Measurements from ENCODE around the gene REXO1.

Gene REXO1

DNA sequence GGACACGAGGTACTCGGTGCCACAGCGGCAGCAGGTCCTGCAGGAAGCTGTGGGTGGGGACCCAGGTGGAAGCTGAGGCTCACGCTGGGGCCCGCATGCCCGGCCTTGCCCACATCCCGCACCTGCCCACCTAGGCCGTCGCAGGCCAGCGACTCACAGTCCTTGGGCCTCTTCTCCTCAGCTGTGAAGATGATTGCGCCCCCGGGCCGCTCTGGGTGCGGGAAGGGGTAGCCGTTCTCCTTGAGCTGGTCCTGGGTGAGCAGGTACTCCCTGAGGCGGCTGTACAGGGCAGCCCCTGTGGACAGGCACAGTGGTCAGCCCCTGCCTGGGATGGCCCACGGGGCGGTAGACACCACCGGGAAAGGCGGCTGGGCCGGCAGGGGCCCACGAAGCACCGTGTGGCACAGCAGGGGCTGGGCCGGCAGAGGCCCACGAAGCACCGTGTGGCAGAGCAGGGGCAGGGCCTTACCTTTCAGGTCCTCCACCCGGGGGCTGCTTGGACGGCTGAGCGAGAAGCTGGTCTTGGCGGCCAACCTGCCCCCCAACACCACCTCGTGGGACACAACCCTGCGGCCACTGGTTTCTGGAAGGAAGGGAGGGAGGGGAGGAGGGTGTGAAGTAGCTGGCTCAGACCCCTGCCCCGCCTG lies 29.6 kb downstream of the REXO1 start:
- H3K9me3 ChIP-seq (ENCODE audit: control insufficient read depth, insufficient read depth, low read length): no peaks in the 10 kb centered on the region
- no peaks in the 10 kb centered on the region for H3K4me1 ChIP-seq (ENCODE audit: control insufficient read depth, insufficient read depth, low read length)
- H3K36me3 ChIP-seq (ENCODE audit: control insufficient read depth, insufficient read depth, low read length): peaks cover 58% of the 10 kb centered on the region
- no peak overlapping the region for H3K9ac ChIP-seq (ENCODE audit: low read depth, low read length)
- no peaks in the 10 kb centered on the region for H3K27me3 ChIP-seq (ENCODE audit: control insufficient read depth, insufficient read depth, low read length)
- H3K4me3 ChIP-seq (ENCODE audit: low read depth, low read length): no peak overlapping the region

DNA sequence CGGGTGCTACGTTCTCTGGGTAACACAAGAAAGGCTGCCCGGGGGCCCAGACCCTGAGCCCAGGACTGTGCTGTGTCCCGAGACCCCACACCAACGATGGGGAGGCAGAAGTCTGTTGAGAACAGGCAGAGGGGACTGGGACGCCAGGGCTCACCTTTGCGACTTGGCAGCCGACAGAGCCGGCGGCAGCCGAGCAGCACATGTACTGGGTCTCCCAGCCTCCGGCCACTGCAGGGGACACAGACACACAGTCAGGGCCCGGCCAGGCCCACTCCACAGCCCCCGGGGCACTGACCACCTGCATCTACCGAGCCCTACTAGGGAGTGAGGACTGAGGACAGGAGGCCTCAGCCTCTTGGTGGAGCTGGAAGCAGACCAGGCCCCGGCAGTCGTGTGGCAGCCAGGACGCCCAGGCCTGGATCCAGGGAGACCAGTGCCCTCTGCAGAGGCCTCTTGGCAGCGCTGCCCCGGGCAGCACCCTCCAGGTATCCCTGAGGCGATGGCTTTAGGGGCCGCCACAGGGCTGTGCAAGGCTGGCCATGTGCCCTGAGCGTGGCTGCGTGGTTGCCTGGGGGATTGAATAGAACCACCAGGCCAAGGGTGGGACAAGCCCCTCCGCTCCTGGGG lies 30.6 kb downstream of the REXO1 start:
- Histone ChIP-seq H3K9me3 (ENCODE audit: control insufficient read depth, insufficient read depth, low read length) (no peaks in the 10 kb centered on the region), H3K27me3 (ENCODE audit: control insufficient read depth, insufficient read depth, low read length) (no peaks in the 10 kb centered on the region), H3K9ac (ENCODE audit: low read depth, low read length) (no peak overlapping the region), H3K36me3 (ENCODE audit: control insufficient read depth, insufficient read depth, low read length) (peaks cover 52% of the 10 kb centered on the region), H3K4me1 (ENCODE audit: control insufficient read depth, insufficient read depth, low read length) (no peaks in the 10 kb centered on the region), H3K4me3 (ENCODE audit: low read depth, low read length) (no peak overlapping the region)

DNA sequence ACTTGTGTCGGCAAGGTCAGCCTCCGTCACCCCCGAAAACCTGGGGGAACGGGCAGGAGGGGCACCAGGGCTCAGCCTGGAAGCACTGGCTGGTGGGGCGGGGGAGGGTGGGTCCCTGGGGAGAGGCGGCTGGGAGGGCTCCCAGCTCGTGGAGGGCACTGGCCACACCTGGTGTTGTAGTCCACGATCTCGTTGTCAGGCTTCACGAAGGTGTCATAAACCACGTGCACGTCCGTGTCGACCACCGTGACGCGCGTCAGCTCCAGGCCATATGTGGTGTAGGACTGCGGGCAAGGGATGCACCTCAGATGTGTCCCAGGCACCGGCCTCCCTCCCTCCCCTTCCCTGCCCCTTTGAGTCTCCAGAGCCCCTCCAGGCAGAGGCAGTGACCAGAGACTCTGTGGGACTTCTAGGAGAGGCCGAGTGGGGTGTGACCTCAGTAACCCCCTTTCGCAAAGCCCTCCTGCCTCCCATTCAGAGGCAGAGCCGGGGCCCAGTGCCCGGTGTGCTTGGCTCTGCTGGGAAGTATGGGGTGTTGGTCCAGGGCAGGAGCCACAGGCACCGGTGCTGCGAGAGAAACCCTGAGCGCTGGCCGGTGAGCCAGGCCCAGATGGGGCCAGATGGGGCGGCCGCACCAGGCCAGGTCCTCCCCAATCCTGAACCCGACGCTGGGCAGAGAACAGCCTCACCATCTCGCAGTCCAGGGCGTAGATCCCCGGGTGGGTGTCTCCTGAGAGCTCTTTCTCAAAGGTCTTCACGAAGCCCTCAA lies 31.6 kb downstream of the REXO1 start:
- Histone ChIP-seq H3K36me3 (ENCODE audit: control insufficient read depth, insufficient read depth, low read length) (peaks cover 47% of the 10 kb centered on the region), H3K4me1 (ENCODE audit: control insufficient read depth, insufficient read depth, low read length) (no peaks in the 10 kb centered on the region), H3K9me3 (ENCODE audit: control insufficient read depth, insufficient read depth, low read length) (no peaks in the 10 kb centered on the region), H3K9ac (ENCODE audit: low read depth, low read length) (no peak overlapping the region), H3K27me3 (ENCODE audit: control insufficient read depth, insufficient read depth, low read length) (no peaks in the 10 kb centered on the region), H3K4me3 (ENCODE audit: low read depth, low read length) (no peak overlapping the region)

DNA sequence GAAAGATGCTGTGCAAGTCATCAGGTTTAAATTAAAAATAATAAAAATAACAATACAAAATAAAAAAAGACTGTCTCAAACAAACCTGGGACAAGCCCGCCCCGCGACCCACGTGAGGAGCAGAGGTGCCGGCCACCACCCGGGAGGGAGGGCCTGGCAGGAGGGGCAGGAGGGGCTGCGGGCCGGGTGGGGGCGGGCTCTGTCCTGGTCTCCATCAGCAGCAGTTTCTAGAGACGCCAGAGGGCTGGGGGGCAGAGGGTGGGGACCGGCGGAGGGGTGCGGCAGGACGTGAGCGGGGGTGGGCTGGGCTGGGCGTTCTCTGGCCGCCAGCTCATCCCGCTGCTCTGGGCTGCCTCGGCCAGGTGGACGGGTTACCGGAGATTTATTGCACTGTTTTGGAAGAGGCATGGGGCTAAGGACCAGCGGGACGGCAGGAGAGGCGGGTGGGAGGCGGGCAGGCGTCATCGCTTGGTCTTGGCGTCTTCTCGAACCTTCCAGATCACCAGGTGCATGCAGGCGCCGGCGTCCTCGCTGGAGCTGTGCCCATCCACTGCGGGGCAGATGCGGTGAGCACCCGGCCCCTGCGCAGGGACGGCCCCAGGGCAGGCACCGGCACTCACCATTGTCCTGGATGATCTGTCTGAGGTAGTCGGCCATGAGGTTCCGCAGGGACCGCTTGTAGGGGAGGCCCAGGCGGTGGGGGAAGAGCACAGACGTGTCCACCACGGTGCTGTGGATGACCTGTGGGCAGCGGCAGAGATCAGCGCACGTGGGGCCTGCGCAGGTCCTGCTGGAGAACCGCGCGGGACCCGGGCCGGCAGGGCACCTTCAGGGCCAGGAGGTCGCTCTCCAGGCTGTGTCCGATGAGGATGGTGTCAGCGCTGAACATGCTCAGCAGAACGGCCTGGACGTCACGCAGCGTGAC lies 32.4 kb downstream of the REXO1 start:
- H3K4me1 ChIP-seq (ENCODE audit: control insufficient read depth, insufficient read depth, low read length): no peaks in the 10 kb centered on the region
- no peak overlapping the region for H3K9ac ChIP-seq (ENCODE audit: low read depth, low read length)
- H3K36me3 ChIP-seq (ENCODE audit: control insufficient read depth, insufficient read depth, low read length): peaks cover 45% of the 10 kb centered on the region
- no peak overlapping the region for H3K4me3 ChIP-seq (ENCODE audit: low read depth, low read length)
- H3K9me3 ChIP-seq (ENCODE audit: control insufficient read depth, insufficient read depth, low read length): no peaks in the 10 kb centered on the region
- no peaks in the 10 kb centered on the region for H3K27me3 ChIP-seq (ENCODE audit: control insufficient read depth, insufficient read depth, low read length)

DNA sequence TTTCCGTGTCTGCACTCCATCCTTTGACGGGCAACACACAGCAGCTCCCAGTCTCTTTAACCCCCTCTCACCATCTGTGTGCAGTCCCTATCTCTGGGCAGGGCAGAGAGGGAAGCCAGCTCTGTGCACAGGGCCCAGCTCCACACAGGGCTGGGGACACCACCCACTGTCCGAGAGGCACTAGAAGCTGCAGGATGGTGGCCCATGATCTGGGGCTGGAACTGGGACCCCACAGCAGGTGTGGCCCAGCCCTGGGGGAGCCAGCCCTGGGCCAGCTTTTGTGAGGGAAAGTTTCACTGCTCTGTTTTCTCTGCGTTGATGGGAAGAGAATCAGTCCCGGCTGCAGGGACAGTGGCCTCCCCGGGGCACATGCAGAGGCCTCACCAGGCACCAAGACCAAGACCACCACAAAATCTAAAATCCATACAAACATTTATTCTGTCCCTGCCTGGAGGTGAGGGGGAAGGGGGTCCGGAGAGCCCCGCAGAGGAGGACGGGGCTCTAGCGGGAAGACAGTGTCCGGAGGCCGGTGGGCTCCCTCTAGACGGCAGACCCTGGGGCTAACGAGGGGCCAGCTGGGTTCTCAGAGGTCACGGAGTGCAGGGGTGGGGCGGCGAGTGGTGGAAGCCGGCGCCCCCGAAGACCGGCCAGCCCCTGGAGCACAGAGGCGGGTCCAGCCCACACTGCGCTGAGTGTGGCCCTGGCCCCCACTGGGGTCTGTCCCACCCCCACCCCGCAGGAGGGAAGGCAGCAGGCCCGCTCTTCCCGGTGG lies 33.3 kb downstream of the REXO1 start:
- Histone ChIP-seq H3K9ac (ENCODE audit: low read depth, low read length) (no peak overlapping the region), H3K27me3 (ENCODE audit: control insufficient read depth, insufficient read depth, low read length) (no peaks in the 10 kb centered on the region), H3K4me1 (ENCODE audit: control insufficient read depth, insufficient read depth, low read length) (no peaks in the 10 kb centered on the region), H3K4me3 (ENCODE audit: low read depth, low read length) (no peak overlapping the region), H3K9me3 (ENCODE audit: control insufficient read depth, insufficient read depth, low read length) (no peaks in the 10 kb centered on the region), H3K36me3 (ENCODE audit: control insufficient read depth, insufficient read depth, low read length) (peaks cover 37% of the 10 kb centered on the region)

DNA sequence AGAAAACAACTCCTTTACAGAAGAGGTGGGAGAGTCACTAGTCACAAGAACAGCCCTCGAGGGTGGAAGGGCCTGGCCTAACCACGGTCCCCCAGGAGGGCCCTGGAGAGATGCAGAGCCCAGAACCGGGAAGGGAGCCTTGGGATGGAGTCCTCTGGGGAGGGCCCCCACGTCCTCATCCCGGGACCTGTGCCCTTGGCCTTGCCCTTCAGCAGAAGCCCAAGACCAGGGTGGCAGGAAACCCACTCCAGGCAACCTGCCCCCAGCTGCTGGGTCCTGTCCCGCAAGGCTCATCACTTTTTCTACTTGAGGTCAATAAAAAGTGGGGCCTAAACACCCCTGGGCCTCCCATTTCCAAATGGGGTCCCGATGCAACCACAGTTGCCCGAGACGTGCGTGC lies 33.9 kb downstream of the REXO1 start:
- Histone ChIP-seq H3K36me3 (ENCODE audit: control insufficient read depth, insufficient read depth, low read length) (peaks cover 33% of the 10 kb centered on the region), H3K9me3 (ENCODE audit: control insufficient read depth, insufficient read depth, low read length) (no peaks in the 10 kb centered on the region), H3K4me3 (ENCODE audit: low read depth, low read length) (no peak overlapping the region), H3K27me3 (ENCODE audit: control insufficient read depth, insufficient read depth, low read length) (no peaks in the 10 kb centered on the region), H3K4me1 (ENCODE audit: control insufficient read depth, insufficient read depth, low read length) (no peaks in the 10 kb centered on the region), H3K9ac (ENCODE audit: low read depth, low read length) (no peak overlapping the region)

DNA sequence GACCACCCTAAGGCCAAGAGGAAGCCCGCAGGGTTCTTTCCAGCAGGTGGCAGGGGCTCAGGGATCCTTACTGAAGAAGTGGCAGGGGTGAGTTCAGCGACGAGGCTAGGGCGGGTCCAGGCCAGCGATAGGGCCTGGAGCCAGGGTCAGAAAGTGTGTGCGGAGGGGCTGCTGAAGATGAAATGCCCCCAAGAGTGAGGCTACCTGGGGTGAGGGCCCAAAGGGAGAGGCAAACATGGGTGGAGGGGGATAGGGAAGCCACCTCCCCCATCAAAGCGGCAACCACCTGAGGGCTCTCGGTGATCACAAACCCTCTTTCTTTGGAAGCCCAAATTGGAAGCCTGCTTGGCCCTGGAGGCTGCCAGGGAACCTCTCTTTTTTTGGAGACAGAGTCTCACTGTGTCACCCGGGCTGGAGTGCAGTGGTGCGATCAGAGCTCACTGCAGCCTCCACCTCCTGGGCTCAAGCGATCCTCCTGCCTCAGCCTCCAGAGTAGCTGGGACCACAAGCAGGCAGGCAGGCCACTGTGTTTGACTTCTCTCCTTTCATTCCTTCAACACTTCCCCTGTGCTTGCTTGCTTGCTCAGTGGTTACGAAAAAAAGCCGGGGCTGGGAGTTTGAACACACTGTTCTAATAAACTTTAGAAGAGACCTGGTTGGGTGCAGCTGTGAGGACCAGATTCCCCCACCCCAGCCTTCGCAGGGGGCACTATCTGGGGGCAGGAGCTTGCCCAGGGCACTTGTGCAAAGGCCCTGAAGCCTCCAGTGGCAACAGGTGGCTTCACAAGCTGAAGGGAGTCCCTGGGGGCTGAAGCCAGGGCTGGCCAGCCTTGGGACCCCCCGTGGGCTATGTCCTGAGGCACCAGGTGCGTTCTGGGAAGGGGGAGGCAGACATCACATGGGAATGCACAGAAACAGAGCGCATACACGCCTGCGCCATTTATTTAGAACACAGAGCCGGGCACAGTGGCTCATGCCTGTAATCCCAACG lies 34.8 kb downstream of the REXO1 start:
- Histone ChIP-seq H3K27me3 (ENCODE audit: control insufficient read depth, insufficient read depth, low read length) (no peaks in the 10 kb centered on the region), H3K4me3 (ENCODE audit: low read depth, low read length) (peak overlapping the region; percentile 78), H3K9ac (ENCODE audit: low read depth, low read length) (no peak overlapping the region), H3K9me3 (ENCODE audit: control insufficient read depth, insufficient read depth, low read length) (no peaks in the 10 kb centered on the region), H3K36me3 (ENCODE audit: control insufficient read depth, insufficient read depth, low read length) (peaks cover 28% of the 10 kb centered on the region), H3K4me1 (ENCODE audit: control insufficient read depth, insufficient read depth, low read length) (no peaks in the 10 kb centered on the region)

DNA sequence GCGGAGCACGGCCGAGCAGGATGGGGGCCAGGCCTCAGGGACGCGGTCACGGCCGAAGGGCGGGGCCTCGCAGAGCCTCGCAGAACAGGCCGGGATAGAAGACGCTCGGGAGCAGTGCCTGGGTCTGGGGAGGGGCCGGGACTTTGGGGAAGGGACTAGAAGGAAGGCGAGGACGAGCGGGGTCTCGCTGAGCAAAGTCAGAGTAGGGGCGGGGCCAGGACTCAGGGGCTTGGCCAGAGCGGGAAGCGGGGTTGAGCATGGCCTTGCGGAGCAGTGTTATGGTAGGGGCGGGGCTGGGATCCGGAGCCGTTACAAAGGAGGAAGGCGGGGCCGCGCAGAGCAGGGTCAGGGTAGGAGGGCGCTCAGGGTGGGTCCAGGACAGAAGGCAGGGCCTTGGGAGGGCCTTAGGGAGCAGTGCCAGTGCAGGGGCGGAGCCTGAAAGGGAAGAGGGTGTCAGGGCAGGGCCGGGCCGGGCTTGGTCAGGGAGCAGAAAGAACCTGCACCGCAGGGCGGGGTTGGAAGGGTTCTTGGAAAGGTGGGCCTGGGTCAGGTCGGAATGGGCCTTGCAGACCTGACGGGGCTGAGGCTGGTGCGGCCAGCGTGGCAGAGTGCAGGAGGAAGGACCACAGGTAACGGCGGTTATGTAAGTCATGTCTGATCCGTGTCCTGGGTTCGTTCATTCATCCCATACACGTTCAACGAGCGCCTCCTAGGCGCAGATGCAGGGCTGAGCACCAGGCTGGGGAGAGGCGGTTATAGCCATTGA lies 35.7 kb downstream of the REXO1 start:
- no peaks in the 10 kb centered on the region for H3K4me1 ChIP-seq (ENCODE audit: control insufficient read depth, insufficient read depth, low read length)

DNA sequence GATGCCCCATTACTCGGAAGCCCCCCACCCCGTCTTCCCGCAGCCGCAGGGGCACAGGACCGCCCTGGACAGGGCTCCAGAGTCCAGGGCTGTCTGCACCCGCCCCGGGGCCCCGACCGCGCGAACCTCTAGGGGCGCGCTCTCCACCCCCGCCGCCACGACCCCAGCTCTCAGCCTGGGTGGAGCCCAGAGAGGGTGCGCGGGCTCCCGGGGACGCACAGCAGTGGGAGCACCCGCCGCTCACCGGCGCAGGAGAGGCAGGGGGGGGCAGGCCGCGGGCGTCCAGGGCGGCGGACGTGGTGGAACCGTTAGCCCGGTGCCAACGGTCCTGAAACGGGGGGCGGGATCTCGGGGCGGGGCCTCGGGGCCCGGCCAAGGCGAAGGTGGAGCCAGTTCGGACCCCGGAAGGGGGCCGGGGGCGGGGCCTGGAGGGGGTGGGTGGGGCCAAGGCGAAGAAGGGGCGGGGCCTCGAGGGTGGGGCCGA lies 36.3 kb downstream of the REXO1 start, which contains the start of gene ATP8B3:
TSS of gene ATP8B3 (minus strand) at position 335 of the 484 bp plus-strand sequence. CDS start 540 bp downstream, outside the sequence.
- Histone ChIP-seq H3K27me3 (ENCODE audit: control insufficient read depth, insufficient read depth, low read length) (no peaks in the 10 kb centered on the region), H3K9me3 (ENCODE audit: control insufficient read depth, insufficient read depth, low read length) (no peaks in the 10 kb centered on the region), H3K36me3 (ENCODE audit: control insufficient read depth, insufficient read depth, low read length) (peaks cover 15% of the 10 kb centered on the region), H3K4me1 (ENCODE audit: control insufficient read depth, insufficient read depth, low read length) (no peaks in the 10 kb centered on the region), H3K4me3 (ENCODE audit: low read depth, low read length) (peak within 1 kb of the TSS; percentile 78), H3K9ac (ENCODE audit: low read depth, low read length) (no peak within 1 kb of the TSS)

More for the DNA sequence above, 35.7 kb downstream of the REXO1 start:
- no peaks in the 10 kb centered on the region for H3K9me3 ChIP-seq (ENCODE audit: control insufficient read depth, insufficient read depth, low read length)
- peaks cover 20% of the 10 kb centered on the region for H3K36me3 ChIP-seq (ENCODE audit: control insufficient read depth, insufficient read depth, low read length)
- no peaks in the 10 kb centered on the region for H3K27me3 ChIP-seq (ENCODE audit: control insufficient read depth, insufficient read depth, low read length)
- peak overlapping the region; percentile 78 for H3K4me3 ChIP-seq (ENCODE audit: low read depth, low read length)
- H3K9ac ChIP-seq (ENCODE audit: low read depth, low read length): no peak overlapping the region
